SHP77 (cell line): ENCODE results near the gene SLC35B1.
"Not testable (repeated sequence)": the region's sequence is repeated elsewhere in the genome, so short reads cannot be mapped to it uniquely, and the experiment has no call there.

Source experiments
- DNase-seq, 2 experiments: peaks; one replicate each; lab custom pipeline; 2025; lab: John Stamatoyannopoulos, UW

SLC35B1 gene

GRCh38 chr17:49734515-49735490 is 27.0 kb upstream of the SLC35B1 start:
- DNase-seq: no peak

GRCh38 chr17:49731435-49731831 is 23.7 kb upstream of the SLC35B1 start:
- DNase-seq: no peak

- DNase-seq: no peak
Observed at GRCh38 chr17:49730785-49731434, 23.1 kb upstream of the SLC35B1 start.

GRCh38 chr17:49730078-49730784 is 22.5 kb upstream of the SLC35B1 start:
- no peak for DNase-seq

- DNase-seq: no peak
Observed at GRCh38 chr17:49729069-49729468, 21.3 kb upstream of the SLC35B1 start.

GRCh38 chr17:49728425-49728824 is 20.7 kb upstream of the SLC35B1 start:
- DNase-seq: no peak

- DNase-seq: no peak
Observed at GRCh38 chr17:49727380-49727779, 19.6 kb upstream of the SLC35B1 start.

- DNase-seq: no peak
Observed at GRCh38 chr17:49725452-49726130, 17.8 kb upstream of the SLC35B1 start.

GRCh38 chr17:49724552-49724951 is 16.8 kb upstream of the SLC35B1 start:
- not testable (repeated sequence) for DNase-seq

- no peak for DNase-seq
Observed at GRCh38 chr17:49723423-49723822, 15.7 kb upstream of the SLC35B1 start.

- no peak for DNase-seq
Observed at GRCh38 chr17:49722066-49722465, 14.3 kb upstream of the SLC35B1 start.

GRCh38 chr17:49717371-49717861 is 9.7 kb upstream of the SLC35B1 start:
- no peak for DNase-seq

- DNase-seq: no peak
Observed at GRCh38 chr17:49716668-49717364, 9.1 kb upstream of the SLC35B1 start.

- DNase-seq: no peak
Observed at GRCh38 chr17:49715717-49716279, 8.0 kb upstream of the SLC35B1 start.

- no peak for DNase-seq
Observed at GRCh38 chr17:49715216-49715615, 7.5 kb upstream of the SLC35B1 start.

GRCh38 chr17:49708515-49709183 is 885 bp upstream of the SLC35B1 start:
- peak in 1 of 2 experiments; percentile 59 for DNase-seq

- DNase-seq: no peak
Observed at GRCh38 chr17:49707246-49707607, 537 bp downstream of the SLC35B1 start.

- no peak for DNase-seq
Observed at GRCh38 chr17:49705254-49705653, 2.5 kb downstream of the SLC35B1 start.

- peak; percentile 13 to 29 for DNase-seq
Observed at GRCh38 chr17:49703557-49704277, 4.0 kb downstream of the SLC35B1 start.

GRCh38 chr17:49700960-49701359 is 6.8 kb downstream of the SLC35B1 start:
- DNase-seq: no peak
